H1 (cell line): ENCODE data around the gene GINS2. TPM values are rescaled to one million over a fixed set of nuclear protein-coding genes. Genes with fewer than 3 reads are reported as not detected.

Source experiments
- EGR1 ChIP-seq: IDR thresholded peaks from 2 replicates; pipeline ENCODE4 v1.6.1; 2011; ENCODE audit warnings: low read depth, low read length, borderline replicate concordance
- HDAC2 ChIP-seq, 2 experiments: fragments of 300-600 bp in 1 of 2; sonication (generic) in 1 of 2; IDR thresholded peaks; 2 replicates each; pipeline ENCODE4 v1.6.1; 2011 to 2012; ENCODE audit warnings: low read depth in 2 of 2, low read length in 2 of 2, mild to moderate bottlenecking in 2 of 2, moderate library complexity in 2 of 2, borderline replicate concordance in 1 of 2, inconsistent platforms in 1 of 2
- JUN ChIP-seq: IDR thresholded peaks from 2 replicates; pipeline ENCODE4 v1.6.1; 2011; ENCODE audit warnings: low read depth, mild to moderate bottlenecking, improper control_type of control experiment, low read length
- PHF8 ChIP-seq: fragments of 200-600 bp; sonication (generic); conservative IDR thresholded peaks from 2 replicates; pipeline ENCODE4 v1.7.1; 2012; ENCODE audit warnings: low read depth, mild to moderate bottlenecking, inconsistent platforms, low read length, moderate library complexity
- POLR2AphosphoS5 ChIP-seq: IDR thresholded peaks from 2 replicates; pipeline ENCODE4 v1.6.1; 2011; ENCODE audit warnings: low read depth, low read length
- RAD21 ChIP-seq, 2 experiments: IDR thresholded peaks in 1 of 2; conservative IDR thresholded peaks in 1 of 2; 2 replicates each; pipeline ENCODE4 v1.6.1; 2011; ENCODE audit warnings: low read depth in 2 of 2, low read length in 2 of 2, improper control_type of control experiment in 1 of 2, inconsistent platforms in 1 of 2, mild to moderate bottlenecking in 1 of 2, moderate library complexity in 1 of 2
- SIRT6 ChIP-seq: IDR thresholded peaks from one replicate; pipeline ENCODE4 v1.7.1; 2012; ENCODE audit warnings: low read length, inconsistent platforms
- TAF1 ChIP-seq: IDR thresholded peaks from 2 replicates; pipeline ENCODE4 v1.6.1; 2011; ENCODE audit warnings: mild to moderate bottlenecking, low read depth, low read length
- polyA plus RNA-seq, 7 experiments: library from polyadenylated mRNA; depleted of rRNA in 3 of 7; stranded (reverse) in 5 of 7; unstranded in 2 of 7; fragments of >200 nt in 5 of 7; fragments of 200-250 nt in 2 of 7; gene quantifications; 1 replicate in 5 of 7; 2 replicates in 1 of 7; 4 replicates in 1 of 7; pipeline versions ENCODE4 v1.2.1 to v1.2.3, GENCODE V29; 2011 to 2013; ENCODE audit warnings: missing spikeins in 2 of 7, mixed read lengths in 2 of 7
- total RNA-seq: library from RNA; stranded (reverse); fragmentation: NEBNext Ultra II Directional; extraction: Animal tissue kit (Norgen Biotek cat#: 25700); gene quantifications from 2 replicates; pipeline ENCODE4 v1.2.1, GENCODE V29; 2021
- TF ChIP-seq, protein P1 (sequence below): IDR thresholded peaks from 2 replicates; pipeline ENCODE4 v1.6.1; 2012; ENCODE audit warnings: inconsistent platforms

GINS2 gene
- total and polyA plus RNA-seq, 2 of the 8 experiments (the other 6 are each of a cell fraction or from before 2014, with no cell fraction given) = 29.4 to 59.1 TPM

DNA sequence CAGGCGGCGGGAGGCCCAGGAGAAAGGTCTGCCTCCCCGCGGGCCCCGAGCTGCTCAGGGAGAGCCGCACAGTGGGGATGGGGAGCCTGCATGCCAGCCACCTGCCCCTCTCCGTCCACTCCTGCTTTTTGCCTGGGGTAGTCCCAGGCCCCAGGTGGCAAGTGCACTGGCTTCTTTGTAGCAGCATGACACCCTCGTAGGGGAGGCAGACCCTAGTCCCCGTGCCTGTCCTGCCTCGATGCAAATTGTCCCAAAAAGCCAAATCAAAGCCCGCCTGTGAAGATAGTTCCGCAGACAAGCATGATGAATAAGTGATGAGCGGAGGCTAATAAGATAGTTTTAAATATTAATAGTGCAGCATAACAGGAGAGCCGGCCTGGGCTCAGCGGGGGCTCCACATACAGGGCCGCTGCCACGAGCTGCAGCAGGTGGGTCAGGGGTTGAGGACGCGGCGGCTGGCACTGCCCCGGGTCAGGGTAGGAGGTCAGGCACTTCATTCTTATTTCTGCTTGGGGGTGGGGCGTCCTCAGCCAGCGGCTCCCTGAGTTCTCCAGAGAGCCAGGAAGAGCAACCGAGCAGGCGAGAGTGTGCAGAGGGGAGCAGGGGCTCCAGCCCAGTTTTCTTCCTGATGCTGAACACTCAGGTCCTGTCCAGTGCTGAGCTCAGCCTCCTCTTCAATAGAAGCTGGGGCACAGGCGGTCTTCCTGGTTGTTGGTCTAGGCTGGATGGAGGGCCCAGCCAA, 26.8 kb downstream of the GINS2 start (continued):
- TF ChIP-seq HDAC2 (IDR thresholded peaks at IDR 0.05; ENCODE audit: borderline replicate concordance in 1 of 2, low read depth in 2 of 2, low read length in 2 of 2) (no peak), POLR2AphosphoS5 (no peak), PHF8 (no peak), EGR1 (no peak), RAD21 (IDR thresholded peaks at IDR 0.05 in 1 of 2, conservative IDR thresholded peaks at IDR 0.05 in 1 of 2; ENCODE audit: low read depth in 2 of 2, low read length in 2 of 2) (no peak), TAF1 (no peak), JUN (no peak), SIRT6 (no peak)
- TF ChIP-seq, protein P1, sequence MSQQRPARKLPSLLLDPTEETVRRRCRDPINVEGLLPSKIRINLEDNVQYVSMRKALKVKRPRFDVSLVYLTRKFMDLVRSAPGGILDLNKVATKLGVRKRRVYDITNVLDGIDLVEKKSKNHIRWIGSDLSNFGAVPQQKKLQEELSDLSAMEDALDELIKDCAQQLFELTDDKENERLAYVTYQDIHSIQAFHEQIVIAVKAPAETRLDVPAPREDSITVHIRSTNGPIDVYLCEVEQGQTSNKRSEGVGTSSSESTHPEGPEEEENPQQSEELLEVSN = no peak
